OCI-LY7 (cell line): Measurements from ENCODE around the gene CDH23.

ENCODE experiments used
- CTCF ChIP-seq: fragments of 200-600 bp; sonication (generic); conservative IDR thresholded peaks from 2 replicates; pipeline ENCODE4 v1.5.1; 2014; ENCODE audit warnings: mild to moderate bottlenecking, antibody characterized with exemption, low read length, moderate library complexity, mixed read lengths
- EZH2phosphoT487 ChIP-seq: fragments of 200-600 bp; sonication (generic); IDR thresholded peaks from 2 replicates; pipeline ENCODE4 v1.6.1; 2018; ENCODE audit warnings: low read depth, borderline replicate concordance, mild to moderate bottlenecking, mixed run types, antibody characterized with exemption, low read length, moderate library complexity, mixed read lengths

- TF ChIP-seq CTCF (no peak), EZH2phosphoT487 (no peak)
Observed at GRCh38 chr10:71753091-71753959, 356.6 kb downstream of the CDH23 start.
